ENCODE results near the gene TULP4. TPM values are rescaled to one million over a fixed set of nuclear protein-coding genes. Genes with fewer than 3 reads are reported as not detected.
A peak's percentile ranks its signal among the peaks of the same experiment; 100 is the strongest.
"Not testable (repeated sequence)": the region's sequence is repeated elsewhere in the genome, so short reads cannot be mapped to it uniquely, and the experiment has no call there.

The TULP4 gene
- total RNA-seq, 2 experiments from 2014 or later: 18.4 to 18.5 TPM

GRCh38 chr6:158293122-158293521, 19.1 kb upstream of the TULP4 start:
- intact Hi-C loops (cut with micrococcal nuclease): no loop called here
- TF ChIP-seq CTCF (IDR thresholded peaks at IDR 0.05): no peak
- H3K27ac Mint-ChIP-seq: no peak overlapping the region
- peaks cover 17% of the 10 kb centered on the region for H3K36me3 Mint-ChIP-seq (ENCODE audit: low read depth)
- H3K4me1 Mint-ChIP-seq (ENCODE audit: low read depth): peaks cover 30% of the 10 kb centered on the region
- peaks cover 15% of the 10 kb centered on the region for H3K9me3 Mint-ChIP-seq
- ChIA-PET CTCF (no interaction called here), POLR2A (no interaction called here)
- no peak for ATAC-seq
- H3K4me3 Mint-ChIP-seq: no peak overlapping the region
- no peaks in the 10 kb centered on the region for H3K27me3 Mint-ChIP-seq
- DNase-seq: no peak

GRCh38 chr6:158295976-158296853, 16.1 kb upstream of the TULP4 start:
- POLR2A ChIA-PET; H3K27ac Mint-ChIP-seq; H3K27me3 Mint-ChIP-seq; DNase-seq; H3K4me3 Mint-ChIP-seq; intact Hi-C loops (cut with micrococcal nuclease); ATAC-seq: not testable (repeated sequence)
- peaks cover 13% of the 10 kb centered on the region for H3K4me1 Mint-ChIP-seq (ENCODE audit: low read depth)
- peaks cover 19% of the 10 kb centered on the region for H3K9me3 Mint-ChIP-seq
- peaks cover 22% of the 10 kb centered on the region for H3K36me3 Mint-ChIP-seq (ENCODE audit: low read depth)
- CTCF ChIA-PET: interaction anchor here (0.7 kb wide), 1 partner anchor 242 kb away, joined by 5 read pairs; no protein-coding TSS in a partner anchor

GRCh38 chr6:158296854-158297324, 15.4 kb upstream of the TULP4 start:
- ATAC-seq; intact Hi-C loops (cut with micrococcal nuclease); H3K4me3 Mint-ChIP-seq; CTCF ChIA-PET; POLR2A ChIA-PET; H3K27ac Mint-ChIP-seq; H3K4me1 Mint-ChIP-seq (ENCODE audit: low read depth); H3K27me3 Mint-ChIP-seq: not testable (repeated sequence)
- Mint-ChIP-seq H3K36me3 (ENCODE audit: low read depth) (peaks cover 22% of the 10 kb centered on the region), H3K9me3 (peaks cover 19% of the 10 kb centered on the region)
- peak; percentile 10 for DNase-seq

GRCh38 chr6:158297657-158298056, 14.6 kb upstream of the TULP4 start:
- H3K27me3 Mint-ChIP-seq; DNase-seq; POLR2A ChIA-PET; CTCF ChIA-PET; H3K27ac Mint-ChIP-seq; intact Hi-C loops (cut with micrococcal nuclease); ATAC-seq; H3K4me1 Mint-ChIP-seq (ENCODE audit: low read depth); H3K4me3 Mint-ChIP-seq: not testable (repeated sequence)
- Mint-ChIP-seq H3K9me3 (peaks cover 19% of the 10 kb centered on the region), H3K36me3 (ENCODE audit: low read depth) (peaks cover 22% of the 10 kb centered on the region)

GRCh38 chr6:158300306-158301143, 11.7 kb upstream of the TULP4 start:
- intact Hi-C loops (cut with micrococcal nuclease); H3K27me3 Mint-ChIP-seq; POLR2A ChIA-PET; H3K4me3 Mint-ChIP-seq; H3K27ac Mint-ChIP-seq; ATAC-seq; DNase-seq; H3K4me1 Mint-ChIP-seq (ENCODE audit: low read depth): not testable (repeated sequence)
- CTCF ChIA-PET: interaction anchor here (1.2 kb wide), 1 partner anchor 86 kb away, joined by 3 read pairs; no protein-coding TSS in a partner anchor
- Mint-ChIP-seq H3K36me3 (ENCODE audit: low read depth) (peaks cover 21% of the 10 kb centered on the region), H3K9me3 (peaks cover 19% of the 10 kb centered on the region)

GRCh38 chr6:158301561-158301960, 10.7 kb upstream of the TULP4 start:
- intact Hi-C loops (cut with micrococcal nuclease); CTCF ChIA-PET; H3K27me3 Mint-ChIP-seq: not testable (repeated sequence)

GRCh38 chr6:158302195-158302796, 10.0 kb upstream of the TULP4 start:
- CTCF ChIA-PET; H3K9me3 Mint-ChIP-seq; H3K4me1 Mint-ChIP-seq (ENCODE audit: low read depth); ATAC-seq; H3K27ac Mint-ChIP-seq; H3K4me3 Mint-ChIP-seq; H3K36me3 Mint-ChIP-seq (ENCODE audit: low read depth); DNase-seq; H3K27me3 Mint-ChIP-seq; intact Hi-C loops (cut with micrococcal nuclease); POLR2A ChIA-PET: not testable (repeated sequence)

More at GRCh38 chr6:158301561-158301960, 10.7 kb upstream of the TULP4 start:
- H3K4me1 Mint-ChIP-seq (ENCODE audit: low read depth); H3K27ac Mint-ChIP-seq; POLR2A ChIA-PET; ATAC-seq; H3K4me3 Mint-ChIP-seq; DNase-seq: not testable (repeated sequence)
- peaks cover 15% of the 10 kb centered on the region for H3K9me3 Mint-ChIP-seq
- H3K36me3 Mint-ChIP-seq (ENCODE audit: low read depth): peaks cover 14% of the 10 kb centered on the region

Measured in activated CD8-positive, alpha-beta T cell treated with anti-CD3 and anti-CD28 coated beads for 36 hours (primary cell).